Measurements from ENCODE around the gene SLC25A15. TPM values are rescaled to one million over a fixed set of nuclear protein-coding genes. Genes with fewer than 3 reads are reported as not detected.

The SLC25A15 gene
- total RNA-seq, 1 experiment from 2014 or later: 24.5 TPM

GRCh38 chr13:40755082-40755700 lies 34.2 kb upstream of the SLC25A15 start:
- no TSS peak for BruUV-seq (replicated peaks)
- no peaks in the 10 kb centered on the region for H3K9me2 ChIP-seq (ENCODE audit: insufficient read depth)
- no peaks in the 10 kb centered on the region for H3K9me3 ChIP-seq (ENCODE audit: control insufficient read depth in 1 of 2, insufficient read depth in 1 of 2, low read depth in 1 of 2, low read length in 2 of 2)
- CTCF ChIA-PET: no interaction called here
- peaks cover 18 to 25% of the 10 kb centered on the region in 2 experiments for H3K36me3 ChIP-seq (ENCODE audit: control insufficient read depth in 1 of 2, insufficient read depth in 2 of 2, low read length in 2 of 2)
- no peak overlapping the region for H3K27ac ChIP-seq (ENCODE audit: low read depth, low read length)
- intact Hi-C loops (cut with micrococcal nuclease): no loop called here
- no peaks in the 10 kb centered on the region for H4K20me1 ChIP-seq (ENCODE audit: insufficient read depth)
- no peaks in the 10 kb centered on the region for H3K27me3 ChIP-seq (ENCODE audit: insufficient read depth, low read length)
- ATAC-seq (no peak), DNase-seq (ENCODE audit: low read depth, low spot score) (no peak)
- TF ChIP-seq EZH2phosphoT487 (IDR thresholded peaks at IDR 0.05; ENCODE audit: borderline replicate concordance): no peak
- no peak for TF ChIP-seq ATF3 (IDR thresholded peaks at IDR 0.05)
- no peak overlapping the region for H2AFZ ChIP-seq (ENCODE audit: low read depth, low read length, poor library complexity, severe bottlenecking)
- H3K4me3 ChIP-seq (replicated peaks in 1 of 2; ENCODE audit: low read depth in 1 of 2, low read length in 2 of 2): no peak overlapping the region
- POLR2A ChIA-PET: no interaction called here
- H3K4me2 ChIP-seq (ENCODE audit: low read length): no peak overlapping the region
- no peaks in the 10 kb centered on the region for H3K4me1 ChIP-seq (ENCODE audit: control insufficient read depth in 1 of 2, insufficient read depth in 2 of 2, low read length in 2 of 2)
- RAD21 ChIA-PET (ENCODE audit: low non-redundant PET in 1 of 2, low total read pairs in 2 of 2, uncharacterized antibody in 2 of 2, unreplicated experiment in 2 of 2): no interaction called here
- no peak overlapping the region for H3K9ac ChIP-seq (ENCODE audit: low read length)
- no peaks in the 10 kb centered on the region for H3K79me2 ChIP-seq (ENCODE audit: insufficient read depth, low read length)

GRCh38 chr13:40756042-40756441 lies 33.4 kb upstream of the SLC25A15 start:
- Histone ChIP-seq H2AFZ (ENCODE audit: low read depth, low read length, poor library complexity, severe bottlenecking) (no peak overlapping the region), H4K20me1 (ENCODE audit: insufficient read depth) (no peaks in the 10 kb centered on the region), H3K27me3 (ENCODE audit: insufficient read depth, low read length) (no peaks in the 10 kb centered on the region), H3K36me3 (ENCODE audit: control insufficient read depth in 1 of 2, insufficient read depth in 2 of 2, low read length in 2 of 2) (peaks cover 18 to 27% of the 10 kb centered on the region in 2 experiments), H3K4me2 (ENCODE audit: low read length) (no peak overlapping the region), H3K27ac (ENCODE audit: low read depth, low read length) (no peak overlapping the region), H3K4me3 (replicated peaks in 1 of 2; ENCODE audit: low read depth in 1 of 2, low read length in 2 of 2) (no peak overlapping the region), H3K79me2 (ENCODE audit: insufficient read depth, low read length) (no peaks in the 10 kb centered on the region), H3K9ac (ENCODE audit: low read length) (no peak overlapping the region), H3K4me1 (ENCODE audit: control insufficient read depth in 1 of 2, insufficient read depth in 2 of 2, low read length in 2 of 2) (no peaks in the 10 kb centered on the region), H3K9me3 (ENCODE audit: control insufficient read depth in 1 of 2, insufficient read depth in 1 of 2, low read depth in 1 of 2, low read length in 2 of 2) (no peaks in the 10 kb centered on the region), H3K9me2 (ENCODE audit: insufficient read depth) (no peaks in the 10 kb centered on the region)
- RAD21 ChIA-PET (ENCODE audit: low non-redundant PET in 1 of 2, low total read pairs in 2 of 2, uncharacterized antibody in 2 of 2, unreplicated experiment in 2 of 2): no interaction called here
- CTCF ChIA-PET: no interaction called here
- DNase-seq (ENCODE audit: low read depth, low spot score) (no peak), ATAC-seq (no peak)
- intact Hi-C loops (cut with micrococcal nuclease): no loop called here
- TF ChIP-seq CEBPB (IDR thresholded peaks at IDR 0.05; ENCODE audit: low read depth): no peak
- TF ChIP-seq, protein P1, sequence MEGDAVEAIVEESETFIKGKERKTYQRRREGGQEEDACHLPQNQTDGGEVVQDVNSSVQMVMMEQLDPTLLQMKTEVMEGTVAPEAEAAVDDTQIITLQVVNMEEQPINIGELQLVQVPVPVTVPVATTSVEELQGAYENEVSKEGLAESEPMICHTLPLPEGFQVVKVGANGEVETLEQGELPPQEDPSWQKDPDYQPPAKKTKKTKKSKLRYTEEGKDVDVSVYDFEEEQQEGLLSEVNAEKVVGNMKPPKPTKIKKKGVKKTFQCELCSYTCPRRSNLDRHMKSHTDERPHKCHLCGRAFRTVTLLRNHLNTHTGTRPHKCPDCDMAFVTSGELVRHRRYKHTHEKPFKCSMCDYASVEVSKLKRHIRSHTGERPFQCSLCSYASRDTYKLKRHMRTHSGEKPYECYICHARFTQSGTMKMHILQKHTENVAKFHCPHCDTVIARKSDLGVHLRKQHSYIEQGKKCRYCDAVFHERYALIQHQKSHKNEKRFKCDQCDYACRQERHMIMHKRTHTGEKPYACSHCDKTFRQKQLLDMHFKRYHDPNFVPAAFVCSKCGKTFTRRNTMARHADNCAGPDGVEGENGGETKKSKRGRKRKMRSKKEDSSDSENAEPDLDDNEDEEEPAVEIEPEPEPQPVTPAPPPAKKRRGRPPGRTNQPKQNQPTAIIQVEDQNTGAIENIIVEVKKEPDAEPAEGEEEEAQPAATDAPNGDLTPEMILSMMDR (IDR thresholded peaks at IDR 0.05 in 2 of 3, conservative IDR thresholded peaks at IDR 0.05 in 1 of 3; ENCODE audit: borderline replicate concordance in 1 of 3, insufficient read depth in 1 of 3, low read depth in 2 of 3, low read length in 2 of 3): no peak
- TF ChIP-seq POLR2A (IDR thresholded peaks at IDR 0.05; ENCODE audit: borderline replicate concordance, extremely low read depth, insufficient read depth, insufficient read length): no peak
- TF ChIP-seq, protein P2, sequence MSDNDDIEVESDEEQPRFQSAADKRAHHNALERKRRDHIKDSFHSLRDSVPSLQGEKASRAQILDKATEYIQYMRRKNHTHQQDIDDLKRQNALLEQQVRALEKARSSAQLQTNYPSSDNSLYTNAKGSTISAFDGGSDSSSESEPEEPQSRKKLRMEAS (IDR thresholded peaks at IDR 0.05): no peak
- TF ChIP-seq ZNF274 (IDR thresholded peaks at IDR 0.05; ENCODE audit: low read depth, low read length): no peak
- TF ChIP-seq ATF3 (IDR thresholded peaks at IDR 0.05): no peak
- TF ChIP-seq RAD21 (IDR thresholded peaks at IDR 0.05; ENCODE audit: low read depth): no peak
- TF ChIP-seq ELF1 (IDR thresholded peaks at IDR 0.05; ENCODE audit: borderline replicate concordance, low read depth): no peak
- no peak for TF ChIP-seq SP1 (IDR thresholded peaks at IDR 0.05; ENCODE audit: low read depth)
- no peak for TF ChIP-seq EZH2 (IDR thresholded peaks at IDR 0.05)
- TF ChIP-seq TCF7L2 (IDR thresholded peaks at IDR 0.05; ENCODE audit: borderline replicate concordance, extremely low read depth, insufficient read depth, insufficient read length): no peak
- no peak for TF ChIP-seq ZFX (IDR thresholded peaks at IDR 0.05)
- no peak for TF ChIP-seq CBX3 (IDR thresholded peaks at IDR 0.05; ENCODE audit: low read depth)
- TF ChIP-seq SRF (IDR thresholded peaks at IDR 0.05; ENCODE audit: low read depth): no peak
- POLR2A ChIA-PET: no interaction called here
- BruUV-seq (replicated peaks): no TSS peak

Measured in HCT116 (cell line).